Progenitor cell of endocrine pancreas (in vitro differentiated cells): ENCODE measurements around the gene FOXP2. TPM values are rescaled to one million over a fixed set of nuclear protein-coding genes. Genes with fewer than 3 reads are reported as not detected.
"Not testable (repeated sequence)": the region's sequence is repeated elsewhere in the genome, so short reads cannot be mapped to it uniquely, and the experiment has no call there.

Experiments
- DNase-seq: peaks from one replicate; pipeline ENCODE4 v3.0.0; 2021; ENCODE audit warnings: low spot score; ENCODE audit not compliant: unreplicated experiment
- H3K27ac Mint-ChIP-seq: 2 replicates; pipeline ENCODE4 v1.8.0; 2021; ENCODE audit warnings: mild to moderate bottlenecking, moderate library complexity, mixed read lengths
- H3K27me3 Mint-ChIP-seq: 2 replicates; pipeline ENCODE4 v1.8.0; 2021; ENCODE audit warnings: mixed read lengths
- H3K36me3 Mint-ChIP-seq: 2 replicates; pipeline ENCODE4 v1.8.0; 2022; ENCODE audit warnings: mixed read lengths; ENCODE audit not compliant: insufficient read depth
- H3K4me1 Mint-ChIP-seq: 2 replicates; pipeline ENCODE4 v1.8.0; 2021; ENCODE audit warnings: low read depth, mixed read lengths
- H3K4me3 Mint-ChIP-seq: 2 replicates; pipeline ENCODE4 v1.8.0; 2021; ENCODE audit warnings: low read depth, mild to moderate bottlenecking, moderate library complexity, mixed read lengths
- H3K9me3 Mint-ChIP-seq: 2 replicates; pipeline ENCODE4 v1.8.0; 2021; ENCODE audit warnings: low read depth, mixed read lengths
- total RNA-seq: library from RNA; stranded (reverse); gene quantifications from 2 replicates; pipeline ENCODE4 v1.2.1, GENCODE V29; 2021
- TF ChIP-seq, protein P1 (sequence below): fragments of 200-600 bp; sonication (generic); IDR thresholded peaks from one replicate; pipeline ENCODE4 v1.5.0; 2021; ENCODE audit warnings: antibody characterized with exemption, mild to moderate bottlenecking; ENCODE audit not compliant: unreplicated experiment

Gene FOXP2
- total RNA-seq, 1 donor from 2014 or later: 5.8 TPM

DNA sequence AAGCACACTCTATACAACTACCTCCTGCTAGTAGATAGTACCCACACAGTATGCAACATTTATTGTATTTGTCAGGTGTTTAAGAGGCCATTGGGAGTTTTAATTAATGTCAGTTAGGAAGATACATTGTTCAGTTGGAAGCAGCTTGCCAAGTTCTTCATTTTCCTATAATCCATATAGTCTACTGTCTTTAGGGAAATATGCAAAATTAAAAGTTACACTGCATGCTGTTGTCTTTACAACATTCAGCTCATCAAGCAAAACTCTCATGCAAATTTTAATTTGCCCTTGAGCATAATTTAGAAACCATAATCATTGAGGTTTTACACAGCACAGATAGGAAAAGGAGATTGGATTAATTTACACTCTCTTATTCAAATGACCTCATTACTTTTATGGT is 17.4 kb downstream of the FOXP2 start:
- H3K4me1 Mint-ChIP-seq: no peaks in the 10 kb centered on the region
- no peak for DNase-seq
- H3K4me3 Mint-ChIP-seq: no peak overlapping the region
- TF ChIP-seq, protein P1, sequence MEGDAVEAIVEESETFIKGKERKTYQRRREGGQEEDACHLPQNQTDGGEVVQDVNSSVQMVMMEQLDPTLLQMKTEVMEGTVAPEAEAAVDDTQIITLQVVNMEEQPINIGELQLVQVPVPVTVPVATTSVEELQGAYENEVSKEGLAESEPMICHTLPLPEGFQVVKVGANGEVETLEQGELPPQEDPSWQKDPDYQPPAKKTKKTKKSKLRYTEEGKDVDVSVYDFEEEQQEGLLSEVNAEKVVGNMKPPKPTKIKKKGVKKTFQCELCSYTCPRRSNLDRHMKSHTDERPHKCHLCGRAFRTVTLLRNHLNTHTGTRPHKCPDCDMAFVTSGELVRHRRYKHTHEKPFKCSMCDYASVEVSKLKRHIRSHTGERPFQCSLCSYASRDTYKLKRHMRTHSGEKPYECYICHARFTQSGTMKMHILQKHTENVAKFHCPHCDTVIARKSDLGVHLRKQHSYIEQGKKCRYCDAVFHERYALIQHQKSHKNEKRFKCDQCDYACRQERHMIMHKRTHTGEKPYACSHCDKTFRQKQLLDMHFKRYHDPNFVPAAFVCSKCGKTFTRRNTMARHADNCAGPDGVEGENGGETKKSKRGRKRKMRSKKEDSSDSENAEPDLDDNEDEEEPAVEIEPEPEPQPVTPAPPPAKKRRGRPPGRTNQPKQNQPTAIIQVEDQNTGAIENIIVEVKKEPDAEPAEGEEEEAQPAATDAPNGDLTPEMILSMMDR: no peak
- no peak overlapping the region for H3K27ac Mint-ChIP-seq
- H3K9me3 Mint-ChIP-seq: peaks cover 4% of the 10 kb centered on the region
- no peaks in the 10 kb centered on the region for H3K27me3 Mint-ChIP-seq
- H3K36me3 Mint-ChIP-seq: no peaks in the 10 kb centered on the region

- no peak overlapping the region for H3K27ac Mint-ChIP-seq
- no peaks in the 10 kb centered on the region for H3K27me3 Mint-ChIP-seq
- DNase-seq: no peak
- H3K4me3 Mint-ChIP-seq: no peak overlapping the region
- TF ChIP-seq, protein P1: no peak
- H3K36me3 Mint-ChIP-seq: no peaks in the 10 kb centered on the region
- no peaks in the 10 kb centered on the region for H3K4me1 Mint-ChIP-seq
- peaks cover 4% of the 10 kb centered on the region for H3K9me3 Mint-ChIP-seq
These were observed 18.1 kb downstream of the FOXP2 start for GRCh38 chr7:114432703-114433102.

DNA sequence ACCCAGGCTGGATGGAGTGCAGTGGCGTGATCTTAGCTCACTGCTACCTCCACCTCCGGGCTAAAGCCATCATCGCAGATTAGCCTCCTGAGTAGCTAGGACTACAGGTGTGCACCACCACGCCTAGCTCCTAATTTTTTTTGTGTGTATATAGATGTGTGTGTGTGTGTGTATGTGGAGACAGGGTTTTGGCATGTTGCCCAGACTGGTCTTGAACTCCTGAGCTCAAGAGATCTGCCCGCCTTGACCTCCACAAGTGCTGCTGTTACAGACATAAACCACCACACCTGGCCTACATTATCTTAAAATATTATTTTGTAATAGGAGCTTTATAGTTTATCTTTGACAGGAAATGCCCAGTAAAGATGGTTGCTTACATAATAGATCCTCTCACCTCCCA is 25.0 kb downstream of the FOXP2 start:
- H3K9me3 Mint-ChIP-seq: peaks cover 7% of the 10 kb centered on the region
- DNase-seq: no peak
- H3K27ac Mint-ChIP-seq: no peak overlapping the region
- TF ChIP-seq, protein P1: no peak
- H3K4me1 Mint-ChIP-seq: no peaks in the 10 kb centered on the region
- H3K27me3 Mint-ChIP-seq: no peaks in the 10 kb centered on the region
- no peaks in the 10 kb centered on the region for H3K36me3 Mint-ChIP-seq
- no peak overlapping the region for H3K4me3 Mint-ChIP-seq

GRCh38 chr7:114440927-114441326 is 26.3 kb downstream of the FOXP2 start:
- not testable (repeated sequence) for H3K27ac Mint-ChIP-seq, H3K9me3 Mint-ChIP-seq, H3K27me3 Mint-ChIP-seq, H3K4me3 Mint-ChIP-seq, DNase-seq, H3K4me1 Mint-ChIP-seq, H3K36me3 Mint-ChIP-seq

GRCh38 chr7:114444196-114444595 is 29.6 kb downstream of the FOXP2 start:
- Mint-ChIP-seq H3K9me3 (peaks cover 3% of the 10 kb centered on the region), H3K27me3 (no peaks in the 10 kb centered on the region), H3K27ac (no peak overlapping the region), H3K36me3 (no peaks in the 10 kb centered on the region), H3K4me3 (no peak overlapping the region), H3K4me1 (no peaks in the 10 kb centered on the region)
- TF ChIP-seq, protein P1: no peak
- no peak for DNase-seq

DNA sequence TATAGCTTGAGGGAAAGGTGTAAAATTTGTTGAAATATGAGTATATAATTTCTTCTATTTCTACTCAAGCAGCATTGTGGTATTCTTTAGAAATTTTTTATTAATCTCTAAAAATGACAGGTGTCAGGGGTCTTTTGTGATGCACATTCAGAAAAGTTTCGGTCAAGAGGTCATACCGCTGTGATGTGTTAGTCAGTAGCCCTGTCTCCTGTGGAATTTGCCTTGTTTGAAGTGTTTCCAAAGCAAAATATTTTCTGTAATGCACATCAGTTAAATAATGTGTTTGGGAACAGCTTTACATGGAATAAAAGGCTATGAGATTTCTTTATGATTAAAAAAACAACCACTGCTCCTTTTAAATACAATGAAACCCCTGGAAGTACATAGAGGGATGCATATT is 35.8 kb downstream of the FOXP2 start:
- Mint-ChIP-seq H3K36me3 (no peaks in the 10 kb centered on the region), H3K4me3 (no peak overlapping the region), H3K27me3 (no peaks in the 10 kb centered on the region), H3K4me1 (no peaks in the 10 kb centered on the region), H3K27ac (no peak overlapping the region), H3K9me3 (no peaks in the 10 kb centered on the region)
- DNase-seq: no peak
- TF ChIP-seq, protein P1: no peak
